IPS DF 19.7 (cell line): ENCODE results near the gene CCDC88B.

Experiments used
- DNase-seq: peaks from one replicate; pipeline ENCODE4 v3.0.0-alpha.2; 2013; ENCODE audit warnings: low read depth, low spot score

Gene CCDC88B

GRCh38 chr11:64382586-64382985 is 42.6 kb downstream of the CCDC88B start:
- DNase-seq: no peak

- DNase-seq: no peak
Measured at GRCh38 chr11:64383580-64383979, 43.6 kb downstream of the CCDC88B start.

- no peak for DNase-seq
Measured at GRCh38 chr11:64384028-64384737, 44.2 kb downstream of the CCDC88B start.

GRCh38 chr11:64384981-64385944 is 45.3 kb downstream of the CCDC88B start:
- DNase-seq: no peak

GRCh38 chr11:64385945-64386704 is 46.1 kb downstream of the CCDC88B start:
- DNase-seq: no peak

- DNase-seq: no peak
Measured at GRCh38 chr11:64387916-64388315, 47.9 kb downstream of the CCDC88B start.

- DNase-seq: no peak
Measured at GRCh38 chr11:64388894-64389293, 48.9 kb downstream of the CCDC88B start.

GRCh38 chr11:64389851-64390250 is 49.8 kb downstream of the CCDC88B start:
- DNase-seq: no peak

GRCh38 chr11:64390558-64390957 is 50.6 kb downstream of the CCDC88B start:
- DNase-seq: no peak

- no peak for DNase-seq
Measured at GRCh38 chr11:64391839-64392238, 51.8 kb downstream of the CCDC88B start.

- DNase-seq: no peak
Measured at GRCh38 chr11:64395545-64396078, 55.6 kb downstream of the CCDC88B start.

GRCh38 chr11:64396079-64396591 is 56.1 kb downstream of the CCDC88B start:
- peak; percentile 69 for DNase-seq

GRCh38 chr11:64400102-64400501 is 60.1 kb downstream of the CCDC88B start:
- DNase-seq: no peak

GRCh38 chr11:64400667-64401066 is 60.7 kb downstream of the CCDC88B start:
- DNase-seq: no peak

GRCh38 chr11:64401775-64402174 is 61.8 kb downstream of the CCDC88B start:
- no peak for DNase-seq

- no peak for DNase-seq
Measured at GRCh38 chr11:64403106-64403505, 63.1 kb downstream of the CCDC88B start.

- DNase-seq: no peak
Measured at GRCh38 chr11:64406221-64406946, 66.4 kb downstream of the CCDC88B start.
